HG02840 (cell line): Measurements from ENCODE around the gene LMNTD2.

ENCODE experiments used
- ATAC-seq: cut with Tn5 transposase; IDR thresholded peaks from one replicate; pipeline ENCODE4 v1.9.1; 2021; ENCODE audit warnings: mild to moderate bottlenecking, moderate library complexity, moderate number of reproducible peaks; ENCODE audit not compliant: unreplicated experiment, low FRiP score

LMNTD2 gene

DNA sequence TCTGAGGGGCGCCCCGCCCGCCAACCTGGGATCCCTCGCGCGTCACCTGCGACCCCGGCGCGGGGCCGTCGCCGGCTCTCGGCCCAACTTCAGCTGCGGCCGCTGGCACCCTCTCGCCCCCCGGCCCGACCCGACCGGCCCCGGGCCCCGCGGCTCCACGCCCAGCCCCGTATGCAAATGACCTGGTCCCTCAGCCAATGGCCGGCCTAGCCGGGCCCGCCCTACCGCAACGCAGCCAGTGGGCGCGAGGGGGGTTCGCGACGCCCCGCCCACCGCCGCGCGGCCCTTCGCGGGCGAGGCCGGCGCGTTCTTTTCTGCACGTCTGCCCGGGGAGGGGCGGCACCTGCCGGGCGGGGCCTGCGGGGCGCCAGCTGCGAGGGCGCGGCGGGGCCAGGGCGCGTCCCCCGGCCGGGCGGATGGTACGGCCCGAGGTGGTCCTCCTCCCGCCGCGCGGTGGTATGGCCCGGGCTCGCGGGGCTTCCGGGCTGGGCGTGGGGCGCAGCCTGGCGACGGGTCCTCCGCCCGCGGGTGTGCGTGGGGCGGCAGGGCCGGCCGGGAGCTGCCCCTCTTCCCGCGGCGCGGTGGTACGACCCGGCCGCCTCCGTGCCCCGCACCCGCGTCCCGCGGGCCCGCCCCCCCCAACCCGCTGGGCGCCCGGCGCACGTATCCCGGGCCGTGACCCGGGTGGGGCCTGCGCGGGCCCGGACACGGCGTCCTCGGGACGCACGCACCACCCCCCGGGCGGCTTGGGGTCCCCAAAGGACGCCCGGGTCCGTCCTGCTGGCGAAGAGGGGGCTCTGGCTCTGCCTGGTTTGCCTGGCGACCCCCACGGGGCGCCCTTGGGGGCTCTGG, 8.0 kb upstream of the LMNTD2 start:
- peak; percentile 77 for ATAC-seq

- no peak for ATAC-seq
Measured at GRCh38 chr11:567629-568292, 7.2 kb upstream of the LMNTD2 start.

- ATAC-seq = no peak
Measured at GRCh38 chr11:567011-567628, 6.6 kb upstream of the LMNTD2 start.

GRCh38 chr11:565921-566509, 5.5 kb upstream of the LMNTD2 start:
- ATAC-seq = no peak

GRCh38 chr11:563812-564578, 3.5 kb upstream of the LMNTD2 start:
- no peak for ATAC-seq

DNA sequence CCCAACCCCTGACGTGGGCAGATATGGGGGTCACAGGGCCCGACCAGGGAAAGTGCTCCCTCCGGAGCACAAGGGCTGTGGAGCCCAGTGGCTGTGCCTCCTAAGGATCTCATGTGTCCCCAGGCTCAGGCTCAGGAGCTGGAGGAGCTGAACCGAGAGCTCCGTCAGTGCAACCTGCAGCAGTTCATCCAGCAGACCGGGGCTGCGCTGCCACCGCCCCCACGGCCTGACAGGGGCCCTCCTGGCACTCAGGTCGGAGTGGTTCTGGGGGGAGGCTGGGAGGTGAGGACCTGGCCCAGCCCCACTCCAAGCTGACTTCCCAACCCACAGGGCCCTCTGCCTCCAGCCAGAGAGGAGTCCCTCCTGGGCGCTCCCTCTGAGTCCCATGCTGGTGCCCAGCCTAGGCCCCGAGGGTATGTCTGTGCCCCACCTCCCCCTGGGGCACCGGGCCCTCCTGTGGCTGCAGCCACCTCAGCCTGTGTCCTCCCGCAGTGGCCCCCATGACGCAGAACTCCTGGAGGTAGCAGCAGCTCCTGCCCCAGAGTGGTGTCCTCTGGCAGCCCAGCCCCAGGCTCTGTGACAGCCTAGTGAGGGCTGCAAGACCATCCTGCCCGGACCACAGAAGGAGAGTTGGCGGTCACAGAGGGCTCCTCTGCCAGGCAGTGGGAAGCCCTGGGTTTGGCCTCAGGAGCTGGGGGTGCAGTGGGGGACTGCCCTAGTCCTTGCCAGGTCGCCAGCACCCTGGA, 2.7 kb upstream of the LMNTD2 start:
- no peak for ATAC-seq

- ATAC-seq = no peak
Measured at GRCh38 chr11:562046-562645, 1.6 kb upstream of the LMNTD2 start.

DNA sequence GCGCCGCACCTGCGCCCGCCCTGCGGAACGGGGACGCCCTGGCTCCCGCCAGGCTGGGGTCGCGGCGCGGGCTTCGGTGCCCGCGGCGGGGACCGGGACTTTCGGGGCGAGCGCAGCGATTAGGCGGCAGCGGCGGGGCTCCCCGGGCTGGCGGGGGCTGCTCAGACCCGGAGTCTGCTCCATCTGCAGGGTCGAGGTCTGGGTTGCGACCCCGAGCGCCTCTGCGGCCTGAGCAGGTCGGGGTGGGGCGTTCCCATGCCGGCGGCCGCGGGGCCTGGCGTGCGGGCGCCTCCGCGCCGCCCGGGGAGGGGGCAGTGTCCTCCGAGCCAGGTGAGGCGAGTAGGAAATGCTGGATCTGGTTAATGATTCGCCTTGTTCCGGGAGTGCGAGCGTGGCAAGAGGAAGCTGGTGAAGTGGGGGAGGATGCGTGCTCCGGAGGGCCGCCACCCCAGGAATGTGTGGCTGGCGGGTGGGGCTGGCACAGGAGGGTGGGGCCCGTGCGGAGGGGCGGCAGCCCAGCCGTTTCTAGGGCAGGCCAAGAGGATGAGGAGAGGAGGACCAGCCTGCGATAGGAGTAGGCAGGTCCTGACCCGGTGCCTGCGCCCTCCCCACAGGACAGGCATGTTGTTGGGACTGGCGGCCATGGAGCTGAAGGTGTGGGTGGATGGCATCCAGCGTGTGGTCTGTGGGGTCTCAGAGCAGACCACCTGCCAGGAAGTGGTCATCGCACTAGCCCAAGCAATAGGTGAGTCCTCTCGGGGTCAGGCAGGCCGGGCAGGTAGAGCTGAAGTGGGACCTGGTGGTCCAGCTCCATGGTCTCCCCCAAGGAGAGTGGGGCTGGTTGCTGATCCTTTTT, 838 bp upstream of the LMNTD2 start:
- peak; percentile 10 for ATAC-seq

- no peak for ATAC-seq
Measured at GRCh38 chr11:559712-560304, 730 bp downstream of the LMNTD2 start.

- ATAC-seq = no peak
Measured at GRCh38 chr11:559020-559620, 1.4 kb downstream of the LMNTD2 start.

DNA sequence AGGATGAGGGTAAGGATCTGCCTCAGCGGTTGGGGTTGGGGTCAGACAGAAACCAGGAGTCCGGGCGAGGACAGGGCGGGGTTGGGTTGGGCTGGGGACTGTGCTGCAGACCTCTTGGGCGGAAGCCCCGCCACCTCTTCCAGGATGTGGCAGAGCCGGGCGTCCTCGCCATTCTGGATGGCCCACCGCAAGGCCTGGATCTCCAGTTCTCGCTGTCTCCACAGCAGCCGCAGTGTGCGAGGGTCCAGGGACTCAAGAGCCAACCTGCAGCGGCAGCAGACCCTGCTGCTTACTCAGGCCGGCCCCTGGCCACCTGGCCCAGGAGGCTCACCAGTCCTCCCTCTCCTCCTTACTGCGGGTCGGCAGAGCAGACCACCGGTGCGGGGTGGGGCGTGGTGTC, 2.0 kb downstream of the LMNTD2 start:
- no peak for ATAC-seq

- no peak for ATAC-seq
Measured at GRCh38 chr11:557328-558132, 3.0 kb downstream of the LMNTD2 start.

GRCh38 chr11:556662-557256, 3.8 kb downstream of the LMNTD2 start:
- no peak for ATAC-seq

- no peak for ATAC-seq
Measured at GRCh38 chr11:555780-556661, 4.5 kb downstream of the LMNTD2 start.

DNA sequence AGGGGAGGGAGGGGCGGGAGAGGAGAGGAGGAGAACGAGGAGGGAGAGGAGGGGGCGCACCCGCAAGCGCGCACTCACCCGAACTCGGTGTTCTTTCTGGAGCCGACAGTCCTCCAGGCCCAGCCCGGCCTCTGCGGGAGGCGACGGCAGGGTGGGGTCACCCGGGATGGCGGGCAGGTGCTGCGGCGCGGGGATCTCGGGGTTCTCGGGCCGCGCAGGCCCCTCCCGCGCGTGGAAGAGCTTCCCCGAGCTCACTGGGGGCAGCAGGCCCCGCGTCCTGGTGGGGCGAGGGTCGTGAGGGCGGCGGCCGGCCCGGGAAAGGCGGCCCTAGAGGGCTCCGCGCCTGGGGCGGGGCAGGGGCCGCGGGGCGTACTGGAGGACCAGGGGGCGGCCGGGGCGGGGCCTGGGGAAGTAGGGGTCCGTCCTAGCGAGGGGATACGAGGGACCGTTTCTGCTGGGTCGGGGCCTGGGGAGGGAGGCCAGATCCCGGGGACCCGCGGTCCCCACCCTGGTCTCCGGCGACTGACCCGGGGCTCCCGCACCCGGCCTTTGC, 5.2 kb downstream of the LMNTD2 start:
- no peak for ATAC-seq
